ENCODE measurements around the gene TSPAN18. TPM values are rescaled to one million over a fixed set of nuclear protein-coding genes. Genes with fewer than 3 reads are reported as not detected.

Gene TSPAN18
- total and polyA plus RNA-seq, 2 experiments from 2014 or later, result 68.6 to 82.8 TPM

DNA sequence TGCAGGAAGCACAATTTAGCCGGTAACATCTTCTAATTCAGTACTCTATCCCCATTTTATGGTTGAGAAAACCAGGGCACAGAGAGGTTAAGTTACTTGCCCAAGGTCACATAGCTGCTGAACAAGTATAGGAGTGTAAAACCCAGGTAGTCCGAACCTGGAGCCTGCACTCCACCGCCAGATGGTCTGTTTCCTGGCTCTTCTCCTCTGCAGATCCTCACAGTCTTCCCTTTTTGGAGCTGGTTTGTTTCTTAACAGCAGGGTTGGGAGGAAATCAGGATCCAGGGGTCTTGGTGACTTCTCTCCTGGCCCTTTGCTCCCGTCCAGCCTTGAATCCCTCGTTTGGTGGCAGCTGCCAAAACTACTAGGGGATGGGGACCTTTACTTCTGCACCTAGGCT, 12.0 kb downstream of the TSPAN18 start:
- H3K27ac ChIP-seq, result no peak overlapping the region
- H3K27me3 ChIP-seq, result no peaks in the 10 kb centered on the region
- TF ChIP-seq, protein P1, sequence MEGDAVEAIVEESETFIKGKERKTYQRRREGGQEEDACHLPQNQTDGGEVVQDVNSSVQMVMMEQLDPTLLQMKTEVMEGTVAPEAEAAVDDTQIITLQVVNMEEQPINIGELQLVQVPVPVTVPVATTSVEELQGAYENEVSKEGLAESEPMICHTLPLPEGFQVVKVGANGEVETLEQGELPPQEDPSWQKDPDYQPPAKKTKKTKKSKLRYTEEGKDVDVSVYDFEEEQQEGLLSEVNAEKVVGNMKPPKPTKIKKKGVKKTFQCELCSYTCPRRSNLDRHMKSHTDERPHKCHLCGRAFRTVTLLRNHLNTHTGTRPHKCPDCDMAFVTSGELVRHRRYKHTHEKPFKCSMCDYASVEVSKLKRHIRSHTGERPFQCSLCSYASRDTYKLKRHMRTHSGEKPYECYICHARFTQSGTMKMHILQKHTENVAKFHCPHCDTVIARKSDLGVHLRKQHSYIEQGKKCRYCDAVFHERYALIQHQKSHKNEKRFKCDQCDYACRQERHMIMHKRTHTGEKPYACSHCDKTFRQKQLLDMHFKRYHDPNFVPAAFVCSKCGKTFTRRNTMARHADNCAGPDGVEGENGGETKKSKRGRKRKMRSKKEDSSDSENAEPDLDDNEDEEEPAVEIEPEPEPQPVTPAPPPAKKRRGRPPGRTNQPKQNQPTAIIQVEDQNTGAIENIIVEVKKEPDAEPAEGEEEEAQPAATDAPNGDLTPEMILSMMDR (IDR thresholded peaks at IDR 0.05; ENCODE audit: low read depth, low read length), result no peak
- H3K36me3 ChIP-seq, result no peaks in the 10 kb centered on the region
- no peak overlapping the region for H3K4me3 ChIP-seq
- H3K9me3 ChIP-seq (ENCODE audit: low read depth), result no peaks in the 10 kb centered on the region
- peaks cover 22% of the 10 kb centered on the region for H3K4me1 ChIP-seq (ENCODE audit: low read depth)
- DNase-seq (ENCODE audit: low read depth in 1 of 2, low spot score in 1 of 2), result no peak

DNA sequence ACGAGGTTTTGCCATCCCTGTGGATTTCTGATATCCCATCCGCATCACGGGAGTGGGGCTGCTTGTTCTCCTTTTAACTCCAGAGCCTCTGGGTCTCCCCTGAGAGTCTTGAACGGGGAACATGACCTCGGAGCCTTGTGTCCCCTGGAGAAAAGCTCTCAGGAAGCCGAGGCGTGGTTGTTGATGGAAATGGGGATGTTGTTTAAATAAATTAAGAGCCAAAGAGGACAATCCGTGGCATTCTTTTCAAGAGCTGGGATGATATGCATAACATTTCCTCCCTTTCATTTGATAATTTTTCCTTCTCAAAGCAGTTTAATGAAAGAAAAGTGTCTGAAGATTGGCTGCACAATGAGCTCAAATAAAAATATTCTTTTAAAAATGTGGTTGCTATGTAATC, 14.2 kb downstream of the TSPAN18 start:
- Histone ChIP-seq H3K9me3 (ENCODE audit: low read depth) (no peaks in the 10 kb centered on the region), H3K27ac (no peak overlapping the region), H3K36me3 (no peaks in the 10 kb centered on the region), H3K4me1 (ENCODE audit: low read depth) (peaks cover 9% of the 10 kb centered on the region), H3K4me3 (no peak overlapping the region), H3K27me3 (no peaks in the 10 kb centered on the region)
- TF ChIP-seq, protein P1 (IDR thresholded peaks at IDR 0.05; ENCODE audit: low read depth, low read length), result no peak
- DNase-seq (ENCODE audit: low read depth in 1 of 2, low spot score in 1 of 2), result no peak

DNA sequence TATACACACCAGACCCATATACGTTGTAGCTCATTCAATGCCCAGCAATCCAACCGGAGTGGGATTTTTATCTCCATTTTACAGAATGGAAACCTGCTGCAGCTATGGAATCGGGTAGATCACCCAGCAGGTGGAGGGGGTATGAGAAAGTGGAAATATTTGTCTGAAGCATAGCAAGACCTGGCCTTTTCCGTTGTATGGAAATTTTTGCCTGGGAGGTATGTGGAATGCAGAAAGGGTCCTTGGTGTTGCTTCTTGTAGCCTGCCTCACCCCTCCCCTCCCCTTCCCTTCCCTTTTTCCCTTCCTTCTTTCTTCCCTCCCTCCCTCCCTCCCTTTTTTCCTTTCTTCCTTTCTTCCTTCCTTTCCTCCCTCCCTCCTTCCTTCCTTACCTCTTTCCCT, 15.2 kb downstream of the TSPAN18 start:
- TF ChIP-seq, protein P1 (IDR thresholded peaks at IDR 0.05; ENCODE audit: low read depth, low read length), result no peak
- H3K4me3 ChIP-seq, result no peak overlapping the region
- no peak overlapping the region for H3K27ac ChIP-seq
- H3K27me3 ChIP-seq, result no peaks in the 10 kb centered on the region
- H3K4me1 ChIP-seq (ENCODE audit: low read depth), result peaks cover 7% of the 10 kb centered on the region
- H3K36me3 ChIP-seq, result no peaks in the 10 kb centered on the region
- DNase-seq (ENCODE audit: low read depth in 1 of 2, low spot score in 1 of 2), result no peak
- no peaks in the 10 kb centered on the region for H3K9me3 ChIP-seq (ENCODE audit: low read depth)

DNA sequence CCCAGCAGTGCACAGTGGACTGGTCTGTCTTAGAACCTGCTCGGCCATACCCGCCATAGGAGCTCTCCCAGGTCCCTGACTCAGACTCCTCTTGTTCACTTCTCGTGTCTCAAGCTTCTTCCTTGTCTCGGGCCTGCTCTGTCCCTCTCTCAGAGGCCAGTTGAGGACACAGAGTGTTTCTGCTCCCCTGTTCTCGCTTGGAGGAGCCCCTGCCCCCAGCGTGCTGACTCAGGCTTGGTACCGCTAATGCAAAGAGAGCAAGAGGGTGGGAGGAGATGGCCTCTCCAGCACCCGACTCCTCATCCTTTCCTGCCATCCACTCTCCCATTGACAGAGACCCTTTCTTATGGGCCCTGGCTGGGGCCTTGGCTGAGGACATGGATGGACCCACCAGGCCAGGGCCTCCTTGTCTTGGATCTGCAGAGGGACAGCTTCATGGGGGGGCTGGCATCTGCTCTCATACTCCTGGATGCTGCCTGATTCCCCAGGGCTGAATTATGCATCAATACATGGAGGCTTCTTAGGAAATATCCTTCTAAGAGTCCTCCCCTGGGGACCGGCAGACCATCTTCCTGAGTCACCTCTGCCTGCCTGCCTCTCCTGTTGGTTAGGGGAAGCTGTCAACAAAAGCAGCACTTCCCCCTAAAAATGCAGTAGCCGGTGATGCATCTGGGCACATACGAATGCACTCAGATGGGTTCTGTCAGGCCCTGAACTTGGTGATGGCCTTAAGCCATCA, 15.9 kb downstream of the TSPAN18 start:
- Histone ChIP-seq H3K4me3 (no peak overlapping the region), H3K27ac (no peak overlapping the region), H3K36me3 (no peaks in the 10 kb centered on the region), H3K9me3 (ENCODE audit: low read depth) (no peaks in the 10 kb centered on the region), H3K4me1 (ENCODE audit: low read depth) (peaks cover 7% of the 10 kb centered on the region), H3K27me3 (no peaks in the 10 kb centered on the region)
- no peak for DNase-seq (ENCODE audit: low read depth in 1 of 2, low spot score in 1 of 2)
- TF ChIP-seq, protein P1 (IDR thresholded peaks at IDR 0.05; ENCODE audit: low read depth, low read length), result no peak

DNA sequence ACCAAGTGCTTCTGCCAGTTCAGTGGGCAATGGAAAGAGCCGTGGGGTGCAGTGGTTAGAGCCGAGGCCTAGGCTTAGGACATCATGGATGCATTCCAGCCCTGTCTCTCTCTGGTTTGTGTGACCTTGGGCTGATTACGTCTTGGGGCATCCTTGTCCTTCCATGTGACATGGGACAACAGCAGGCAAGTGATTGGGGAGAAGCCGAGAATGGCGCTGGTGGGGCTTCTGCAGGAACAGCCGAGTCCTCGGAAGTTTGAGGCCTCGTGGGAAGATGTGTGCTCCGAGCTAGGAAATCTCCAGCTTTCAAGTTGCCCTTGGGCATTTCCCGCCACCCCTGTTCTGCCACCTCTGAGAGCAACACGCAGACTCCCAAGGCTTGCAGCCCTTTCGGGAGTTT, 16.6 kb downstream of the TSPAN18 start:
- Histone ChIP-seq H3K9me3 (ENCODE audit: low read depth) (no peaks in the 10 kb centered on the region), H3K36me3 (no peaks in the 10 kb centered on the region), H3K4me3 (no peak overlapping the region), H3K27me3 (no peaks in the 10 kb centered on the region), H3K27ac (no peak overlapping the region), H3K4me1 (ENCODE audit: low read depth) (peaks cover 7% of the 10 kb centered on the region)
- TF ChIP-seq, protein P1 (IDR thresholded peaks at IDR 0.05; ENCODE audit: low read depth, low read length), result no peak
- DNase-seq (ENCODE audit: low read depth in 1 of 2, low spot score in 1 of 2), result no peak

Measured in cardiac muscle cell (in vitro differentiated cells and primary cell).